Neural cell (in vitro differentiated cells): ENCODE data around the gene EEPD1. TPM values are rescaled to one million over a fixed set of nuclear protein-coding genes. Genes with fewer than 3 reads are reported as not detected.

Experiments
- H2AFZ ChIP-seq: fragments of 200-600, 300-800 bp; sonication (generic), shearing (Covaris generic); 2 replicates; pipeline ENCODE4 v1.6.0; 2014; ENCODE audit warnings: low read depth, mild to moderate bottlenecking, antibody characterized with exemption, low read length, moderate library complexity
- H3F3A ChIP-seq: fragments of 200-600 bp; shearing (Covaris generic); 2 replicates; pipeline ENCODE4 v1.6.1; 2016; ENCODE audit warnings: mild to moderate bottlenecking, moderate library complexity, mixed read lengths, antibody characterized with exemption, low read length; ENCODE audit not compliant: insufficient read depth, poor library complexity, severe bottlenecking
- H3K27ac ChIP-seq: fragments of 200-600, 300-800 bp; sonication (generic), shearing (Covaris generic); 2 replicates; pipeline ENCODE4 v1.5.1; 2014; ENCODE audit warnings: mild to moderate bottlenecking, low read length, moderate library complexity
- H3K27me3 ChIP-seq: fragments of 300-800, 200-600 bp; sonication (generic), shearing (Covaris generic); 2 replicates; pipeline ENCODE4 v1.6.0; 2014; ENCODE audit warnings: mild to moderate bottlenecking, low read depth, low read length, moderate library complexity; ENCODE audit not compliant: insufficient read depth
- H3K36me3 ChIP-seq: fragments of 300-800, 200-600 bp; sonication (generic), shearing (Covaris generic); 2 replicates; pipeline ENCODE4 v1.5.1; 2014; ENCODE audit warnings: mild to moderate bottlenecking, antibody characterized with exemption, low read length, moderate library complexity; ENCODE audit not compliant: insufficient read depth
- H3K4me2 ChIP-seq: fragments of 300-800, 200-600 bp; sonication (generic), shearing (Covaris generic); 2 replicates; pipeline ENCODE4 v1.6.0; 2014; ENCODE audit warnings: mild to moderate bottlenecking, low read length
- H3K4me3 ChIP-seq: fragments of 300-800, 200-600 bp; sonication (generic), shearing (Covaris generic); 2 replicates; pipeline ENCODE4 v1.5.1; 2014; ENCODE audit warnings: mild to moderate bottlenecking, low read length, moderate library complexity
- H3K79me2 ChIP-seq: fragments of 200-600 bp; shearing (Covaris generic); replicated peaks from 2 replicates; pipeline ENCODE4 v1.6.0; 2014; ENCODE audit warnings: mild to moderate bottlenecking, low read length, moderate library complexity; ENCODE audit not compliant: insufficient read depth
- H3K9ac ChIP-seq: fragments of 300-800, 200-600 bp; sonication (generic), shearing (Covaris generic); 2 replicates; pipeline ENCODE4 v1.6.1; 2016; ENCODE audit warnings: mild to moderate bottlenecking, low read length, mixed read lengths
- H3K9me2 ChIP-seq: fragments of 200-600 bp; shearing (Covaris generic); 2 replicates; pipeline ENCODE4 v1.6.1; 2016; ENCODE audit warnings: mild to moderate bottlenecking, low read length, mixed read lengths; ENCODE audit not compliant: insufficient read depth
- H3K9me3 ChIP-seq: fragments of 200-600, 300-800 bp; sonication (generic), shearing (Covaris generic); 2 replicates; pipeline ENCODE4 v1.6.1; 2016; ENCODE audit warnings: mild to moderate bottlenecking, mixed run types, low read length, moderate library complexity, mixed read lengths
- H4K20me1 ChIP-seq: fragments of 200-600 bp; shearing (Covaris generic); 2 replicates; pipeline ENCODE4 v1.6.1; 2016; ENCODE audit warnings: mild to moderate bottlenecking, mixed run types; ENCODE audit not compliant: insufficient read depth
- EP300 ChIP-seq: fragments of 450-650 bp; conservative IDR thresholded peaks from 2 replicates; pipeline ENCODE4 v1.6.1; 2014; ENCODE audit warnings: antibody characterized with exemption, mild to moderate bottlenecking, moderate library complexity; ENCODE audit not compliant: poor library complexity, severe bottlenecking
- EZH2 ChIP-seq: fragments of 200-600, 300-800 bp; shearing (Covaris generic), sonication (generic); IDR thresholded peaks from 2 replicates; pipeline ENCODE4 v1.6.1; 2014; ENCODE audit warnings: antibody characterized with exemption, low read length, borderline replicate concordance, mild to moderate bottlenecking; ENCODE audit not compliant: insufficient read depth, poor library complexity, severe bottlenecking
- MXI1 ChIP-seq: fragments of 450-650 bp; conservative IDR thresholded peaks from 2 replicates; pipeline ENCODE4 v1.6.1; 2014; ENCODE audit warnings: antibody characterized with exemption, mild to moderate bottlenecking; ENCODE audit not compliant: poor library complexity, severe bottlenecking
- POLR2AphosphoS5 ChIP-seq: IDR thresholded peaks from 2 replicates; pipeline ENCODE4 v1.6.1; 2012
- RAD21 ChIP-seq: fragments of 450-650 bp; conservative IDR thresholded peaks from 2 replicates; pipeline ENCODE4 v1.6.1; 2014; ENCODE audit warnings: antibody characterized with exemption, mild to moderate bottlenecking, moderate library complexity
- SMC3 ChIP-seq: fragments of 450-650 bp; conservative IDR thresholded peaks from 2 replicates; pipeline ENCODE4 v1.6.1; 2014; ENCODE audit warnings: antibody characterized with exemption, mild to moderate bottlenecking, moderate library complexity; ENCODE audit not compliant: poor library complexity
- polyA minus RNA-seq: library from RNA; depleted of rRNA, polyadenylated mRNA; stranded (reverse); fragments of >200 nt; gene quantifications from 2 replicates; pipeline ENCODE4 v1.2.3, GENCODE V29; 2014
- polyA plus RNA-seq: library from polyadenylated mRNA; depleted of rRNA; stranded (reverse); fragments of >200 nt; gene quantifications from 2 replicates; pipeline ENCODE4 v1.2.3, GENCODE V29; 2014
- TF ChIP-seq, protein P1 (sequence below): fragments of 450-650 bp; IDR thresholded peaks from 2 replicates; pipeline ENCODE4 v1.5.1; 2014; ENCODE audit warnings: antibody characterized with exemption, mild to moderate bottlenecking, moderate library complexity; ENCODE audit not compliant: poor library complexity, severe bottlenecking
- TF ChIP-seq, protein P2 (sequence below): IDR thresholded peaks from 2 replicates; pipeline ENCODE4 v1.6.1; 2012; ENCODE audit warnings: borderline replicate concordance

The EEPD1 gene
- polyA plus RNA-seq (2.5 and 4.2 TPM in 2 replicates), polyA minus RNA-seq (2.4 and 2.8 TPM in 2 replicates)

DNA sequence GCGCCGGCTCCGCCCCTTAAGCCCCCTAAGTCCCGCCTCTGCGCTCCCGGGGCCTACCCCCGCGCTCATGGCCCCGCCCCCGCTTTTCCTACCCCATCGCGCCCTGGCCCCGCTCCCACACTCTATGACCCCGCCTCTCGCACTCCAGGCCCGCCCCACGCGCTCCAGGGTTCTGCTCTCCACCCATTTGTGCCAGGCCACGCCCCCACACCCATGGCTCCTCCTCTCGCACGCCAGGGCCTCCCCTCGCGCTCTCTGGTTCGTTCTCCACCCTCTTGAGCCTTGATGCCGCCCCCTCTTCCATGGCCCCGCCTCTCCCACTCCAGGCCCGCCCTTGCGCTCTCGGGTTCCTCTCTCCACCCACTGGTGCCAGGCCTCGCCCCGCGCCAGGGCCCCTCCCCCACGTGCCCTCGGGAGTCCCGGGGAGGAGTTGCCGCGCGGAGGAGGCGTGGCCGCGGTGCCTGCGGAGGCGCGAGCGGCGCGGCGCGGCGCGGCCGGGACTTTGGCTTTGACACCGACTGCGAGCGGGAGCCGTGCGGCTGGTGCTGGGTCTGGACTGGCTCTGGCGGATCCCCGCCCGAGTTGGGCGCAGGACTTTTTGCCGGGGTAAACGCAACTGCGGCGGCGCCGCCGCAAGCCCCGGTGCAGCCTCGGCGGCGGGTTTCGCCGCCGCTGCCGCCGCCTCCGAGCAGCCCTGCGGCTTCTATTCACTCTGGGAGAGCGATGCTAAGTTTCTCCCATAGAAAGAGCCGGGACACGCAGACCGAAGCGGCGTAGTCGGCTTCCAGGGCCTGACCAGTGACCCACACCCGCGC, at the start of gene EEPD1:
Gene EEPD1 (plus strand): TSS at position 499 of the 815 bp plus-strand sequence. CDS start 1,071 bp downstream, outside the sequence.
- Histone ChIP-seq H3K4me2 (peak within 1 kb of the TSS; percentile 50), H3K36me3 (no peaks in the 10 kb centered on the region), H4K20me1 (no peaks in the 10 kb centered on the region), H3K79me2 (no peaks in the 10 kb centered on the region), H3K9me2 (no peaks in the 10 kb centered on the region), H3K27ac (no peak within 1 kb of the TSS), H2AFZ (peak within 1 kb of the TSS; percentile 24), H3K27me3 (no peaks in the 10 kb centered on the region), H3K9me3 (no peaks in the 10 kb centered on the region), H3K9ac (peak within 1 kb of the TSS; percentile 59), H3F3A (no peaks in the 10 kb centered on the region), H3K4me3 (peak within 1 kb of the TSS; percentile 70)
- TF ChIP-seq, protein P1, sequence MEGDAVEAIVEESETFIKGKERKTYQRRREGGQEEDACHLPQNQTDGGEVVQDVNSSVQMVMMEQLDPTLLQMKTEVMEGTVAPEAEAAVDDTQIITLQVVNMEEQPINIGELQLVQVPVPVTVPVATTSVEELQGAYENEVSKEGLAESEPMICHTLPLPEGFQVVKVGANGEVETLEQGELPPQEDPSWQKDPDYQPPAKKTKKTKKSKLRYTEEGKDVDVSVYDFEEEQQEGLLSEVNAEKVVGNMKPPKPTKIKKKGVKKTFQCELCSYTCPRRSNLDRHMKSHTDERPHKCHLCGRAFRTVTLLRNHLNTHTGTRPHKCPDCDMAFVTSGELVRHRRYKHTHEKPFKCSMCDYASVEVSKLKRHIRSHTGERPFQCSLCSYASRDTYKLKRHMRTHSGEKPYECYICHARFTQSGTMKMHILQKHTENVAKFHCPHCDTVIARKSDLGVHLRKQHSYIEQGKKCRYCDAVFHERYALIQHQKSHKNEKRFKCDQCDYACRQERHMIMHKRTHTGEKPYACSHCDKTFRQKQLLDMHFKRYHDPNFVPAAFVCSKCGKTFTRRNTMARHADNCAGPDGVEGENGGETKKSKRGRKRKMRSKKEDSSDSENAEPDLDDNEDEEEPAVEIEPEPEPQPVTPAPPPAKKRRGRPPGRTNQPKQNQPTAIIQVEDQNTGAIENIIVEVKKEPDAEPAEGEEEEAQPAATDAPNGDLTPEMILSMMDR, result no peak
- TF ChIP-seq MXI1, result peak; percentile 81
- peak; percentile 51 for TF ChIP-seq EP300
- TF ChIP-seq, protein P2, sequence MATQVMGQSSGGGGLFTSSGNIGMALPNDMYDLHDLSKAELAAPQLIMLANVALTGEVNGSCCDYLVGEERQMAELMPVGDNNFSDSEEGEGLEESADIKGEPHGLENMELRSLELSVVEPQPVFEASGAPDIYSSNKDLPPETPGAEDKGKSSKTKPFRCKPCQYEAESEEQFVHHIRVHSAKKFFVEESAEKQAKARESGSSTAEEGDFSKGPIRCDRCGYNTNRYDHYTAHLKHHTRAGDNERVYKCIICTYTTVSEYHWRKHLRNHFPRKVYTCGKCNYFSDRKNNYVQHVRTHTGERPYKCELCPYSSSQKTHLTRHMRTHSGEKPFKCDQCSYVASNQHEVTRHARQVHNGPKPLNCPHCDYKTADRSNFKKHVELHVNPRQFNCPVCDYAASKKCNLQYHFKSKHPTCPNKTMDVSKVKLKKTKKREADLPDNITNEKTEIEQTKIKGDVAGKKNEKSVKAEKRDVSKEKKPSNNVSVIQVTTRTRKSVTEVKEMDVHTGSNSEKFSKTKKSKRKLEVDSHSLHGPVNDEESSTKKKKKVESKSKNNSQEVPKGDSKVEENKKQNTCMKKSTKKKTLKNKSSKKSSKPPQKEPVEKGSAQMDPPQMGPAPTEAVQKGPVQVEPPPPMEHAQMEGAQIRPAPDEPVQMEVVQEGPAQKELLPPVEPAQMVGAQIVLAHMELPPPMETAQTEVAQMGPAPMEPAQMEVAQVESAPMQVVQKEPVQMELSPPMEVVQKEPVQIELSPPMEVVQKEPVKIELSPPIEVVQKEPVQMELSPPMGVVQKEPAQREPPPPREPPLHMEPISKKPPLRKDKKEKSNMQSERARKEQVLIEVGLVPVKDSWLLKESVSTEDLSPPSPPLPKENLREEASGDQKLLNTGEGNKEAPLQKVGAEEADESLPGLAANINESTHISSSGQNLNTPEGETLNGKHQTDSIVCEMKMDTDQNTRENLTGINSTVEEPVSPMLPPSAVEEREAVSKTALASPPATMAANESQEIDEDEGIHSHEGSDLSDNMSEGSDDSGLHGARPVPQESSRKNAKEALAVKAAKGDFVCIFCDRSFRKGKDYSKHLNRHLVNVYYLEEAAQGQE, result no peak
- peak; percentile 63 for TF ChIP-seq SMC3
- peak; percentile 52 for TF ChIP-seq RAD21

DNA sequence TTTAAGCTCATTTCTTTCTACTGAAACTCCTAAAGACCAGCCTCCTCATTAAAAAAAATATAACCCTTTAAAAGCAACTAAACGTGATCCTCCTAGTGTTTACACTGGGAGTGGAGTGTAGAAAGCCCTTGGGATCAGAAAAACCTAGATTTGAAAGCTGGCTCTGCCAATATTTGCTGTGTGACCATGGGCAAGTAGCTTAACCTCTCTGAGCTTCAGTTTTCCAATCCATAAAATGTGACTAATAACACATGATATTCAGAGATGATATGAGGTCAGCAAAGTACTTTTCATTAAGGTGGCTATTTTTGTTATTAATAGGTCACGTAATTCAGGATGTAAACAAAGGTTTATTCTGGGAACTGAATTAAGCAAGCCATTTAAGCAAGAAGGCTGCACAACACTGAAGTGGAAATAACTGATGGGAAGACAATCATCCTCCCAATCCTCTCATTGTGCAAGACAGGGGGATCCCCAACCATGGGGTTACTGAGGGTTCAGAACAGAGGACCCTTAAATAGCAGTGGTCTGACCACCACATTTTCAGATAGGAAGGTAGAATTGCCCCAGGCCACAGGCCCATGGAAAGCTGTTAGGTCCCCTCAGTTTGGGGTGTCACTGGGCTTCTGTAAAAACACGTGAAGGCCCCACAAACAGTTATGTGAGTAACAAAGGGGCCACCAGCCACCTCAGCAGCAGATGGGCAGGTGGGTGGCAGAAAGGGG, 49.1 kb upstream of the EEPD1 start:
- H3K9me3 ChIP-seq, result no peaks in the 10 kb centered on the region
- H3K27ac ChIP-seq, result no peak overlapping the region
- no peak overlapping the region for H3K4me2 ChIP-seq
- H3K9ac ChIP-seq, result no peak overlapping the region
- no peaks in the 10 kb centered on the region for H3K9me2 ChIP-seq
- no peaks in the 10 kb centered on the region for H3K27me3 ChIP-seq
- no peaks in the 10 kb centered on the region for H3K36me3 ChIP-seq
- no peaks in the 10 kb centered on the region for H3F3A ChIP-seq
- no peak overlapping the region for H2AFZ ChIP-seq
- no peak overlapping the region for H3K4me3 ChIP-seq
- no peaks in the 10 kb centered on the region for H3K79me2 ChIP-seq
- H4K20me1 ChIP-seq, result no peaks in the 10 kb centered on the region
- TF ChIP-seq, protein P2, result no peak
- TF ChIP-seq SMC3 (no peak), RAD21 (no peak), POLR2AphosphoS5 (no peak), EZH2 (no peak)
- TF ChIP-seq, protein P1, result no peak
